ENCODE measurements around the gene SUSD3.

The SUSD3 gene

GRCh38 chr9:93076101-93076791 lies 17.7 kb downstream of the SUSD3 start:
- no peak for DNase-seq (ENCODE audit: low read depth, low spot score)

- DNase-seq (ENCODE audit: low read depth, low spot score) = no peak
These were observed 18.3 kb downstream of the SUSD3 start for GRCh38 chr9:93076792-93077128.

DNA sequence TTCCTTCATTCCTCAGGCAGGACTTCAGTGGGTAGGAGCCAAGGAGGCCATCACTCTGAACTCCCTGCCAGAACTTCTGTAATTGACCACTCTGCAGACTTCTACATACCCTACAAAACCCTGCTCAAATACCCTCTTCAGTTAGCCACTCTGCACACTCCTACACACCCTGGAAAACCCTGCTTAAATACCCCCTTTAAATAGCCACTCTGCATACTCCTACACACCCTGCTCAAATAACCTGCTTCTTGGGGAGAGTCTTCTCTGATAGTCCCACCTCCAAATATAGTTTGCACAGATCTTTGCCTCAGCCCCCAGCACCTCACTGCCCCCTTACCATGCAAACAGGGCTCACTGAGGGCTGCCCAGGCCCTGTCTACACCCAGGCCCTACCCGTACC lies 18.9 kb downstream of the SUSD3 start:
- DNase-seq (ENCODE audit: low read depth, low spot score) = no peak

DNA sequence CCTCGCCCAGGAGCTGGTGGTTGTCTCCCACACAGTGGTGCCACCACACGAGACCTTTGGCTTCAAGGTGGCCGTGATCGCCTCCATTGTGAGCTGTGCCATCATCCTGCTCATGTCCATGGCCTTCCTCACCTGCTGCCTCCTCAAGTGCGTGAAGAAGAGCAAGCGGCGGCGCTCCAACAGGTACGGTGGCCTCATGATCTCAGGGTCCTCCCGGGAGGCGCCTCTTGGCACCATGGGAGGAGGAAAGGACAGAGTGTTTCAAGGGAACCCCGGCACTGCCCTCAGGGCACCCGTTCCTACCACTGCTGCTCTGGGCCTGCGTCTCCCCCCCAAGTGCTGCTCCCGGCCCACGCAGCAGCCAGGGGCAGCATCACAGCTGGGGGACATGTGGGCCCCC lies 19.3 kb downstream of the SUSD3 start:
- no peak for DNase-seq (ENCODE audit: low read depth, low spot score)

- DNase-seq (ENCODE audit: low read depth, low spot score) = no peak
These were observed 20.9 kb downstream of the SUSD3 start for GRCh38 chr9:93079371-93079770.

GRCh38 chr9:93080406-93080805 lies 21.9 kb downstream of the SUSD3 start:
- no peak for DNase-seq (ENCODE audit: low read depth, low spot score)

GRCh38 chr9:93081081-93081529 lies 22.6 kb downstream of the SUSD3 start:
- no peak for DNase-seq (ENCODE audit: low read depth, low spot score)

DNA sequence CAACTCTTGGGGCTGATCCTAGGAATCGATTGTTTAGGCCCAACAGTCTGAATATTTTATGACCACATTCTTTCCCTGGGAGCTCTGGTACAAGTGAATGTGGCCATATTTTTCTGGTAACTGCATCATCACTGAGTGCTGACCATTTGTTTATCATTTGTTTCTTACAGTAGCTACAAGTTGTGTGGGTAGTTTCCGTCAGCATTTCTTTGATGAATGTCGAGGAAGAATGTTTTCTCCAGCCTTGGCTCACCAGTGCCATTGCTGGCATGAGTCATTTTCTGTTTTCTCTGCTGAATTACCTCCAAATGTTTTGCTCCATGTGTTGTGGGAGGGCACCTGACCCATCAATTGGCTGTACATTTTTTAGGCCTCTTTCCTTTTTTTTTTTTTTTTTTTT lies 23.4 kb downstream of the SUSD3 start:
- no peak for DNase-seq (ENCODE audit: low read depth, low spot score)

DNA sequence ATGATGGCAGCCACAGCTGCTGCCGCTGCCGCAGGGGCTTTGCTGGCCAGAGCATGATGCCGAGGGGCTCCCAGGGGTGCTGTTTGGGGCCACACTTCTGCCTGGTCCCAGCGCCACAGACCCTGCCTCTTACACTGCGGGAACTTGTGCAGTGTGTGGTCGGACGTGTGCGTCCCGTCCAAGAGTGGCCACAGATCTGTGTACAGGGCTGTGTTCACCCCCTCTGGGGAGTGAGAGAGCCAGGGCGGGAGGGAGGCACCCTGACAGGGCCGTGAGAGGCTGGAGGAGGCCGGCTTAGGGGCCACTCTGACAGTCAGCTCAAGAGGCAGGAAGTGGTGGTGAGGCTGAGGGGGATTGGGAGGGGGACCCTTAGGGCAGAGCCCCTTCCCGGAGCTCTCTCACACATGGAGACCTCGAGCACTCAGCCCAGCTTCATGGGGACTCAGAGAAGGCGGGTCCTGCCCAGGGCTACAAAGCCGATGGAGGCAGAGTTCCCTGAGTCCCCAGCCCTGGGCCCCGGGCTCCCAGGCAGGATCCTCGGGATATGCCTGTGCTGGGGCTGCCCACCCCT lies 24.4 kb downstream of the SUSD3 start:
- DNase-seq (ENCODE audit: low read depth, low spot score) = no peak

- DNase-seq (ENCODE audit: low read depth, low spot score) = peak; percentile 21
These were observed 25.3 kb downstream of the SUSD3 start for GRCh38 chr9:93083592-93084470.

DNA sequence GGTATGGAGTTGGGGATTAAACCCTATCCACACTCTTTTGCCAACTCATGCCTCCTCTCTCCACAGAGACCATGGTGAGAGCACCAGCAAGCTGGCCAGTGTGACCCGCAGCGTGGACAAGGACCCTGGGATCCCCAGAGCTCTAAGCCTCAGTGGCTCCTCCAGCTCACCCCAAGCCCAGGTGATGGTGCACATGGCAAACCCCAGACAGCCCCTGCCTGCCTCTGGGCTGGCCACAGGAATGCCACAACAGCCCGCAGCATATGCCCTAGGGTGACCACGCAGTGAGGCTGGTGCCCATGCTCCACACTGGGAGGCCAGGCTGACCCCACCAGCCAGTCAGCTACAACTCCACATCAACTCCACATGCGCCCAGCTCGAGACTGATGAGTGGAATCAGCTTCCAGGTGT lies 26.0 kb downstream of the SUSD3 start:
- DNase-seq (ENCODE audit: low read depth, low spot score) = no peak

DNA sequence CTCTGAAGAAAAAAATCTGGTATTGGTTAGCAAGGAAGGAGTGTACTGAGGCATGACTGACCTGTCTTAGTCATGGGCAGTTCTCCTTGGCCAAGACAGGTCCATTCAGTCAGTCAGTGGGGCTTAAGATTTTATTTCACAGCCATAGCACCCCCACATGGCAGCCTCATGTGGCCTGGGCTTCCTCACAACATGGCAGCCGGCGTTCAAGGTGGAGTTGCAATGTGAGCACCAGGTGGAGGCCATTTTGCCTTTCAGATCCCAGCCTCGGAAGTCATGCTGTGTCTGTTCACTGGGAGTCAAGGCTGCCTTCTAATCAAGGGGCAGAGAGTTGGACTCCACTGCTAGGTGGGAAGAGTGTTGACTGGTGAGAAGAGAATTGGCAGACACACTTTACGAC lies 27.2 kb downstream of the SUSD3 start:
- DNase-seq (ENCODE audit: low read depth, low spot score) = no peak

DNA sequence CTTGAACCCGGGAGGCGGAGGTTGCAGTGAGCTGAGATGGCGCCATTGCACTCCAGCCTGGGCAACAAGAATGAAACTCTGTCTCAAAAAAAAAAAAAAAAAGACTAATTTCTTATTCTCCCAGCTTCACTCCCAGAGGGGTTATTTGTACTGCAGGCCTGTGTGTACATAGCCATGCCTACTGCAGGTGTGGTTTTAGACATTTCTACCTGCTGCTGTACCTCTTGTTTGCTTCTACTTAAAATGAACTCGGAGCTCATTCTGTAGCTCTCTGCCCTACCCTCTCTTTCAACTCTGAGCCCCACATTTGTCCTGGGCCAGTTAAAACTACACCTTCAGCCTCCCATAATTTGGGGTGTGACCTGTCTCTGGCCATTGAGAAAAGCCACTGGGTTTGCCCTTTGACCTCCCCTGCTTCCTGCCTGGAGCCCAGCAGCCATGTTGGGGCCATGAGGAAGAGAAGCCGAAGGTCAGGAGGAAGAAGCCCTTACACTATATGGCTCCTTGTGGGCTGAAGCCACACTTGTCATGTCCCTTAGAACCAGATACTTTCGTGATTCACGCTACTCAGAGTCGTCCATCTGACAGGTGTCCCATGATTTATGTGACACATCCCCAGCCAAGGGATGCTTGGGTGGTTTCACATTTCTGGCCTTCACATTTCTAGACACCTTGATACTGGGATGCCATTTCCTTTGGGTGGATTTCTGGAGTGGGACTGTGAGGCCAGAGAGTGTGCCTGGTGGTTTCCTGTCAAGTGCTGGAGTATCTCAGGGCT lies 28.1 kb downstream of the SUSD3 start:
- no peak for DNase-seq (ENCODE audit: low read depth, low spot score)

- DNase-seq (ENCODE audit: low read depth, low spot score) = no peak
These were observed 29.6 kb downstream of the SUSD3 start for GRCh38 chr9:93087971-93088655.

GRCh38 chr9:93088656-93089015 lies 30.1 kb downstream of the SUSD3 start:
- DNase-seq (ENCODE audit: low read depth, low spot score) = no peak

DNA sequence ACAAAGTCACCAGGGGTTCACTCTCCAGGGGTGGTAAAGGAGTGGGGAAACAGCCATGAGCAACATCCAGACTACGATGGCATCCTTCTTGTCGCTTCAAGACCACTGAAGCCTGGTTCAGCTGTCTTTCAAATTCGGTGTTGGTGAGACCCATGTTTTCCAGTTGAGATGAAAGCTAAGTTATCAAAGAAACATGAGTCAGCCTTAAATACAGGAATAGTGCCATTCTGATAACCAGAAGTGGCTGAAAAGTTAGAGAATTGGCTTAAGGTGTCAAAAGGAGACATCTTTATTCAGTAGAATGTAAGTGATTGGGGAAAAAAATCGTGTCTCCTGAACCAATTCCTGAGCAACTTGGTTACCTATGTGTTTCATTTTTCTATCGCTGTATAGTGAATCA lies 30.5 kb downstream of the SUSD3 start:
- DNase-seq (ENCODE audit: low read depth, low spot score) = no peak

DNA sequence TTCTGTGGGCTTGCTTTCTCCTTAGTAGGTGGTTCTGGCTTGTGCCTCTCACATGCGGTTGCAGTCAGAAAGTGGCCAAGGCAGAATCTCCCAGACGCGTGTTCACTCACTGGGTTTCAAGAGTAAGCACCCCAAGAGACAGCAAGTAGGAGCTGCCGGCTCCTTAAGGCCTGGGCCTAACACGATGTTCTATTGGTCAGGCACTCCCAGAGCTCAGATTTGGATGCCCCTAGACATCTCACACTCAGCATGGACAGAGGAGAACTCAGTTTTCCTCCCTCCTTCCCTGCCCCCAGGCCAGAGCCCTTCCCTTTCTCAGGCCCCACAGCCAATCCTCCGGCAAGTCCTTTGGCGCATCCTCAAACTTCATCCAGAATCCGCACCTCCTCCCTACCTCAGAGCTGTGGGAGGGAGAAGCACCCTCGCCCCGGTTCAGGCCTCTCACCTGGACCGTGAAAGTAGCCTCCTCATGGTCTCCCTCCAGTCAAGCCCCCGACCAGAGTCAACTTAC lies 31.0 kb downstream of the SUSD3 start:
- no peak for DNase-seq (ENCODE audit: low read depth, low spot score)

- DNase-seq (ENCODE audit: low read depth, low spot score) = no peak
These were observed 31.7 kb downstream of the SUSD3 start for GRCh38 chr9:93090091-93090655.

DNA sequence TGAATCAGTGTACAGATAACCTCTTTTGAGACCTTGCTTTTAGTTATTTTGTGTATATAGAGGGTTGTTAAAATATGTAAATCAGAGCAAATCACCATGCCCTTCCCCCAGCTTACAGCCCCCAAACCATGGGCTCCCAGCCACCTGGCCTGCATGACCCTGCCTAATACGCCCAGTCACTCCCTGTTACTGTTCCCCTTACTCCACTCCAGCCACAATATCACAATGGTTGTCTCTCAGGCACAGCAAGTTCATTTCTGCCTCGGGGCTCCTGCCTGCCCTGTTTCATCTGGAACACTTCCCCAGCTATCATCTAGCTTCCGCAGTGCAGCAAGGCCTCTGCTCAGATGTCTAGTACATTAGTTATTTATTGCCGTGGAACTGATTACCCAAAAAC lies 32.6 kb downstream of the SUSD3 start:
- no peak for DNase-seq (ENCODE audit: low read depth, low spot score)

DNA sequence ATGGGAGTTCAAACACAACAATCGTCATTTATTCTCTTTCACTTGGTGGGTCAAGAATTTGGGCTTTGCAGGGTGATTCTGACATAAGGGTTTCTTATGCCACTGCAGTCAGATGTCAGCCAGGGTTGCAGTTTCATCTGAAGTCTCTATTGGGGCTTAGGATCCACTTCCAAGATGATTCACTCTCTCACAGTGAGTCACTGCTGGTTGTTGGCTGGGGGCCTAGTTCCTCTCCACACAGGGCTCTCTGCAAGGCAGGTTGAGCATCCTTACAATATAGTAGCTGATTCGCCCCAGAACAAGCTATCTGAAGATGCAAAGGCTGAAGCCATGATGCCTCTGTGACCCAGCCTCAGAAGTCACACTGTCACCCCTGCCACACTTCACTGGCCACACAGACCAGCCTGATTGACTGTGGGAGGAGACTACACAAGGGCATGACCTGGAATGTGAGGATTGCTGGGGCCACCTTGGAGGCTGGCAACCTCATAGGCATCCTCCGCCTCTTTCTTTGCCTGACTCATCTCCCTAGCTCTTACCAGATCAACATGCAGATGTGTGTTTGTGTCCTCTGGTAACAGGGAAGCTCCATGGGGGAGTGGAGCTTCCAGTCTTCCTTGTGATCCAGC lies 33.1 kb downstream of the SUSD3 start:
- peak; percentile 37 for DNase-seq (ENCODE audit: low read depth, low spot score)

Data from activated naive CD8-positive, alpha-beta T cell treated with anti-CD3 and anti-CD28 coated beads, Interleukin-2, amount 50 U/mL, for 16 hours (primary cell).